Nephron progenitor cell (in vitro differentiated cells): ENCODE measurements around the gene ADRA2C.

Experiments used
- DNase-seq: peaks from one replicate; pipeline ENCODE4 v3.0.0; 2021
- H3K27ac Mint-ChIP-seq: 2 replicates; pipeline ENCODE4 v1.8.0; 2021; ENCODE audit warnings: mild to moderate bottlenecking, moderate library complexity, mixed read lengths
- H3K27me3 Mint-ChIP-seq: 2 replicates; pipeline ENCODE4 v1.8.0; 2021; ENCODE audit warnings: mild to moderate bottlenecking, low read depth, mixed read lengths; ENCODE audit not compliant: poor library complexity
- H3K36me3 Mint-ChIP-seq: 2 replicates; pipeline ENCODE4 v1.8.0; 2021; ENCODE audit warnings: low read depth, mixed read lengths
- H3K4me1 Mint-ChIP-seq: 2 replicates; pipeline ENCODE4 v1.8.0; 2021; ENCODE audit warnings: mixed read lengths
- H3K4me3 Mint-ChIP-seq: 2 replicates; pipeline ENCODE4 v1.8.0; 2021; ENCODE audit warnings: mild to moderate bottlenecking, moderate library complexity, mixed read lengths
- H3K9me3 Mint-ChIP-seq: 2 replicates; pipeline ENCODE4 v1.8.0; 2021; ENCODE audit warnings: mild to moderate bottlenecking, moderate library complexity, mixed read lengths
- CTCF ChIP-seq: fragments of 200-600 bp; sonication (generic); IDR thresholded peaks from 2 replicates; pipeline ENCODE4 v1.5.0; 2021; ENCODE audit warnings: antibody characterized with exemption

ADRA2C gene

DNA sequence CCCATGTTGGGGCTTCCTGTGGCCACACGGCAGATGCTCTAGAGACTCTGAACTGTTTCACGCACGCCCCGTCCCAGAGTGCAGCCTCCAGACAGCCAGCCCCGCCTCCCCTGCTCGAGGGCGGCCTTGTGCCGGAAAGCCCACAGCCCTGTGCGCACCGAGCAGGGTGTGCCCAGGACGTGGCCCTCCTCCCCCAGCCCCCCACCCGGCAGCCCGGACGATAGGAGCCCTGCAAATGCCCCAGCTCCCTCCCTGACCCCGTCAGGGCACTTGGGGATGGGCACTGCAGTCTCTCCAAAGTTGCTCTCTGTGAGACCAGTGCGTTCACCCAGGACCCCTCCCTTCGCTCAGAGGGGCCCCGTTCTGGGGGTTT is 37.3 kb downstream of the ADRA2C start:
- Mint-ChIP-seq H3K36me3 (no peaks in the 10 kb centered on the region), H3K27me3 (peaks cover 38% of the 10 kb centered on the region), H3K9me3 (no peaks in the 10 kb centered on the region), H3K4me1 (peaks cover 40% of the 10 kb centered on the region), H3K4me3 (no peak overlapping the region), H3K27ac (no peak overlapping the region)
- DNase-seq = no peak
- no peak for TF ChIP-seq CTCF

DNA sequence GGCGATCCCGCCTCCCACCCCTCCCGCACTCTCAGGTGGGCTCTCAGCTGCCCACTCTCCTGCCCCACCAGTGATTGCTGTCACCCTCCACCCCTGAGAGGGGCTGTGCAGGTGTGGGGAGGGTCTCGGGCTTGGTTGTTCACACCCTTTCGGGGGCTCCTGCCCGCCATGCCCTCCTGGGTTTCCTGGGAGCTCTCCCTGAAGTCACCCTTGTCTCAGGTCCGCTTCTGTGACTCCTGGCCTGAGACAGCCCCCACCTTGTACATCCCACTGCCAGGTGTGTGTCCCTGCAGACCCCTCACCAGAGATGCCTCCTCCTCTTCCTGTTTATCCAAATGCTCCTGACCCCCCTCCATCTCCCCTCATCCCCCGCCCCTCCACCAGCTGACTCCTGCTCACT is 37.8 kb downstream of the ADRA2C start:
- H3K9me3 Mint-ChIP-seq = no peaks in the 10 kb centered on the region
- DNase-seq = no peak
- H3K4me1 Mint-ChIP-seq = peaks cover 40% of the 10 kb centered on the region
- no peak for TF ChIP-seq CTCF
- H3K27me3 Mint-ChIP-seq = peaks cover 41% of the 10 kb centered on the region
- H3K27ac Mint-ChIP-seq = no peak overlapping the region
- H3K36me3 Mint-ChIP-seq = no peaks in the 10 kb centered on the region
- no peak overlapping the region for H3K4me3 Mint-ChIP-seq

GRCh38 chr4:3805026-3805425 is 38.8 kb downstream of the ADRA2C start:
- Mint-ChIP-seq H3K9me3 (no peaks in the 10 kb centered on the region), H3K27ac (no peak overlapping the region), H3K27me3 (peaks cover 43% of the 10 kb centered on the region), H3K36me3 (no peaks in the 10 kb centered on the region), H3K4me3 (no peak overlapping the region), H3K4me1 (peaks cover 33% of the 10 kb centered on the region)
- TF ChIP-seq CTCF = no peak
- no peak for DNase-seq

- no peak overlapping the region for H3K27ac Mint-ChIP-seq
- H3K27me3 Mint-ChIP-seq = peaks cover 38% of the 10 kb centered on the region
- H3K9me3 Mint-ChIP-seq = no peaks in the 10 kb centered on the region
- peaks cover 26% of the 10 kb centered on the region for H3K4me1 Mint-ChIP-seq
- no peak for TF ChIP-seq CTCF
- DNase-seq = no peak
- no peak overlapping the region for H3K4me3 Mint-ChIP-seq
- no peaks in the 10 kb centered on the region for H3K36me3 Mint-ChIP-seq
Observed at GRCh38 chr4:3805731-3806130, 39.5 kb downstream of the ADRA2C start.

- H3K4me3 Mint-ChIP-seq = no peak overlapping the region
- peaks cover 37% of the 10 kb centered on the region for H3K27me3 Mint-ChIP-seq
- no peak for TF ChIP-seq CTCF
- H3K9me3 Mint-ChIP-seq = no peaks in the 10 kb centered on the region
- peaks cover 19% of the 10 kb centered on the region for H3K4me1 Mint-ChIP-seq
- no peak overlapping the region for H3K27ac Mint-ChIP-seq
- H3K36me3 Mint-ChIP-seq = no peaks in the 10 kb centered on the region
- DNase-seq = no peak
Observed at GRCh38 chr4:3807311-3807710, 41.1 kb downstream of the ADRA2C start.

- no peak for TF ChIP-seq CTCF
- no peaks in the 10 kb centered on the region for H3K9me3 Mint-ChIP-seq
- peaks cover 15% of the 10 kb centered on the region for H3K4me1 Mint-ChIP-seq
- H3K27ac Mint-ChIP-seq = no peak overlapping the region
- H3K36me3 Mint-ChIP-seq = no peaks in the 10 kb centered on the region
- H3K4me3 Mint-ChIP-seq = no peak overlapping the region
- DNase-seq = no peak
- H3K27me3 Mint-ChIP-seq = peaks cover 37% of the 10 kb centered on the region
Observed at GRCh38 chr4:3807822-3808496, 41.8 kb downstream of the ADRA2C start.
